Activated CD4-positive, CD25-positive, alpha-beta regulatory T cell (primary cell): ENCODE results near the gene TMEM144.

Source experiments
- DNase-seq, 4 experiments: peaks; one replicate each; lab custom pipeline; 2025; lab: John Stamatoyannopoulos, UW

The TMEM144 gene

GRCh38 chr4:158209825-158210807 lies at the start of gene TMEM144:
Gene TMEM144, plus strand, starts transcription at chr4:158210486. Its CDS starts 2,182 bp downstream, at chr4:158212668.
- no peak for DNase-seq

- no peak for DNase-seq
These were observed 48.5 kb upstream of the TMEM144 start for GRCh38 chr4:158161551-158162354.

DNA sequence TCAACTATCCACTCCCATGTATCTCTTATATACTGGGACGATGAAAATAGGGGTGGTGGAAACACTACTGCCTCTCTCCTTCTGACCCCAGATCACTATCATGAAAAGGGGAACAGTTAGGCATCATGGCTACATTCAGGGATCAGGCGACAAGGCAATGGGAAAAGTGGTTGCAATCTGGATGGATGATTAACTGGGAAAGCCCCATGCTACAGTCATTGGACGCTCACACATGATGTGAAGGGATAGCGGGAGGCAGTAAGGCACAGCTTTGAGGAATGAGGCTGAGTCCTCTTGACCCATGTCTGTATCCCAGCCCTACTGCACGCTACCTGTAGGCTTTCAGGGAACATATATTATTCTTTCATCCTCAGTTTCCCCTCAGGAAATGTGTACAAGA lies 47.7 kb upstream of the TMEM144 start:
- no peak for DNase-seq

GRCh38 chr4:158163941-158164767 lies 46.1 kb upstream of the TMEM144 start:
- DNase-seq: no peak

DNA sequence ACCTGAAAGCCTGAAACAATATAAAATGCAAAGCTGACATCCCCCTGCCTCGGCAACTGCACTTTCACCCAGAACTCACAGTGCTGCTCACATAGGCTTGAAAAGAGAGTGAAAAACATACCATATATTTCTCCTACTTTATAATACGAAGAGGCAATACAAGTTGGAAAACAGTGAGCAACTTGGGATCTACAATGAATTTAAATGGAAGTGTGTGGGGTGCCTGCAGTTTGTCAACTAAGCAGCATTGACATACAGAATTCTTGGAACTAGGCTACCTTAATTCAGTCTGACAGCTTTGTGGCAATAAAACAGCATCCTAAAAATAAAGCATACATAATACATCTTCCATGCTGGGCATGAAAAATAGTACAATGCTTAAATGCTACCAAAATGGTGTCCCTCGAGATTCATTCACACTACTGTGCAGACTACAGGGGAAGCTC lies 45.5 kb upstream of the TMEM144 start:
- no peak for DNase-seq

GRCh38 chr4:158166701-158167100 lies 43.6 kb upstream of the TMEM144 start:
- no peak for DNase-seq

DNA sequence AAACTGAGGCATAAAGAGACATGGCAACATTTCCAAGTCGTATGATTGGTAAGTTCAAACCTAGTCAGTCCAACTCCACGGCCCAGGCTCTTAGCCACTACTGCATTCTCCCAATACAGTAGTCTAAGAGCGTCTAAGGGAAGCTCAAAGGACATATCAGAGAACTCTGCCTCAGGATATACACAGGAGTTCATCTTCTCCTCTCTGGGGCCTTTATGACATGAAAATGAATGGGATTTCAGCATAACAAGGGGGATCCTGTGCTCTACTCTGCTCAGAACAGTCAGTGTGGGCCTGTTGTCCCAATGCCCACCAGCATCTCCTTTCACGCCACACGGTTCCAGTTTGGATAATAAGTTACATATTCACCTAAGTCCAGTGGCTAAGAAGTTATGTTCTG lies 41.7 kb upstream of the TMEM144 start:
- no peak for DNase-seq

- DNase-seq: no peak
These were observed 40.8 kb upstream of the TMEM144 start for GRCh38 chr4:158169506-158169905.

DNA sequence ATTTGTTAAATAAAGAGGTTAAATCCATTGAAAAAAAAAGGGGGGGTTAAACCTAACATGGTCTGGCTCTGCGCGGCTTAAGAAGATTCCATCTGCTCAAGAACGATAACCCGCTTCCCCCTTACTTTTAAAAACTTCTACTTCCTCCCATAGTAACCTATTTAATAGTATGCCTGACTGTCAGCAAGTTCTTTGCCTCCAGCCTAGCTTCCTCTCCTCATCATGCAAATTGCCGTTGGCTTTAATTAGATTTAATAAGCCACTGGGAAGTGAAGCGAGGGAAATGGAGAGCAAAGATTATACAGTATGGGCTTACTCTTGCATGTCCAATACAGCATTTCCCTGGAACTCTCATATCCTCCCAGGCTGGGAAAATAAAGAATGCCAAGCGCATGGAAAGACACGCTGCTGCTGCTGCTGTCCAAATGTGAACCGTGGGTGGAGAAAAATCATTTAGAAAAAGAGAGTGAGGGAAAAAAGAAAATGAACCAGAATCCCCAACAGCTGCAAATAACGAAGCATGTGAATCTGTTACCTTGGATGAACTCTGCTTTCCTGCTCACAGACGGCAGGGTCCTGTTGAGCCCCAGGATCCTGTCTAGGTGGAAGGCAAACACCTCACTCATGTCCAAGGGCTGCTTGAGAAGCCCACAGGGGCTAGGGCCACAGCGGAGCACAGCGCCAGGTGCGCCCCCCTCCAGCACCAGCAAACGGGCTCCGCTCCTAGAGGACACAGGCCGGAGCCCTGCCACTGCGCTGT lies 40.2 kb upstream of the TMEM144 start:
- DNase-seq: no peak

DNA sequence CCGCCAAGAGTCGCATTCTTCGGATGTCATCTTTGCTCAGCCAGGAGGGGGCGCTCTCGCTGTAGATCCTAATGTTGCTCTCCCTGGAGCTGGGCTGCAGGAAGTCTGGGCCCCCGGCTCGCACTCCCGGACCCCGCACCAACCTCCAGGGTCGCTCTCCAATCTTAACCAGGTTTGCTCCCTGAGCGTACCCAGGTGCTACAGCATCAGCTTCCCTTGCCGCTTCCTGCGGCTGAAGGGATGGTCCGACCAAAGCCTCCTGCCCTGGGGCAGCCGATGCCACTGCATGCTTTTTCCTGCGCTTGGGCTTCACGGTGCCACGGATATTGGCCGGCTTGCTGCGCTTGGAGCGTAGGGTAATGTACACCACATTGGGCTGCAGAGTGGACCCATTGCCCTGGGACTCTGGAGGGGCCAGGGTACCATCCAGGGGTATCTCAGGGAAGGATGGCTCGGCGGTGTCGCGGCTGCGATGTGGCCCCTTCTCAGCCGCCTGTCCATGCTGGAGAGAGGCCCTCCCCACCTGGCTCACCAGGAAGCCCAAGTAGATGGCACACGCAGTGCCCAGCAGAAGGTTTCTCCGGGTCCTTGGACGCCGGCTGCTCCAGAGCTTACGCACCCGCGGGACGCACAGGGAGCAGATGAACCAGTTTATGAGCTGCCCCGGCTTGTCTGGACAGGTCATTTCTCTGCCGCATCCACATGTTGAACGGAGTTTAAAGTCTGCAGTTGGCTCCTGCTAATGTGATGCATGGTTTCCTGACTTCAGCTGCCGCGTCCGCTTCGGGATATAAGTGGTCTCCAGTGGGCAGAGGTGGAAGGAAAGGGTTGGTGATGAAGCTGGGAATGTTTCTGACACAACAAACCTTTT lies 39.4 kb upstream of the TMEM144 start:
- DNase-seq: peak in 1 of 4 experiments; percentile 2

DNA sequence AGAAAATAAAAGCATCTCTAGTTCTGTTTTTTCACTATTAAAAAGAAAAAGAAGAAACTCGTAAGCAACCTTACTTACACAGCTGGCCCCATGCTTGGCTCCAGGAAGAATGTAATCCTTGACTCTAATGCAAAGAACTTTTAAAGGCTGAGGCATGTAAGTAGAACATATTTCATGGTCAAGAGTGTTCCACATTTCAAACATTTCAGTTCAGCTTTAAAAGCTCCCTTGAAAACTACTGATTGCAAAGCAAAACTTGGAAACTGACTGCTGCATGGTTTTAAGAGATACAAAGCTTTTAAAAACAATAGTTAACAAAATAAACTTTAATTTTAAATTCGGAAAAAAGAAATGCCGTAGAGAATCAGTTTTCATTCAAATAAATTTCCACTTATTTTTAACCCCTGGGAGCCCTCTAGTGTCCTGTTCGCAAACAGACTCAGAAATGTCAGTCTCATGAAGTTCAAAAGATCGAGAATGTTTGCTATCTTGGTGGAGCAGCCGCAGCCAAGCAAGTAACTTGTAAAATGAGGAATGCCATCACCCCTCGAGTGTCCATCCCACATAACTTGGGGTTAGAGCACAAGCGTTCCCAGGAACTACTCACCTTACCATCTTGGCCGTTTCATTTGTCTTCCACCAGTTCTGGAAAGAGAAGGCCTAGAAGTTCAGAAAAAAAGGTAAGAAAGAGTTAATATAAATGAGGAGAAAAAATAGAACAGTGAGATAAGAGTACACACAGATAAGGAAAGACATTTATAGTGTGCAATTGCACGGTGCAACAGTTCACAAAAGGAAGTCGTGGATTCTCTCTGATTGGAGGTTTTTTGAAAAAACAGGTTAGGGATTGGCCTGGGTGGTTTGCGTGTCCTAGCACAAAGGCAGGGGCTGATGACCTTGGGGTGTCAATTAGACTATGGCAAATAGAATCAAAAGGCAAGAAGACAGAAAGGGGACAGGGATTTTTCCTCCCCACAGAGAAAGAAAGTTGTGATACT lies 37.7 kb upstream of the TMEM144 start, which contains the start of gene GASK1B:
Gene GASK1B, minus strand, starts transcription at position 765 of the 998 bp plus-strand sequence. CDS start 1,650 bp downstream, outside the sequence.
- no peak for DNase-seq

- DNase-seq: no peak
These were observed 34.2 kb upstream of the TMEM144 start for GRCh38 chr4:158176108-158176507.

- no peak for DNase-seq
These were observed 33.5 kb upstream of the TMEM144 start for GRCh38 chr4:158176776-158177175.

- DNase-seq: no peak
These were observed 30.8 kb upstream of the TMEM144 start for GRCh38 chr4:158179465-158179864.

DNA sequence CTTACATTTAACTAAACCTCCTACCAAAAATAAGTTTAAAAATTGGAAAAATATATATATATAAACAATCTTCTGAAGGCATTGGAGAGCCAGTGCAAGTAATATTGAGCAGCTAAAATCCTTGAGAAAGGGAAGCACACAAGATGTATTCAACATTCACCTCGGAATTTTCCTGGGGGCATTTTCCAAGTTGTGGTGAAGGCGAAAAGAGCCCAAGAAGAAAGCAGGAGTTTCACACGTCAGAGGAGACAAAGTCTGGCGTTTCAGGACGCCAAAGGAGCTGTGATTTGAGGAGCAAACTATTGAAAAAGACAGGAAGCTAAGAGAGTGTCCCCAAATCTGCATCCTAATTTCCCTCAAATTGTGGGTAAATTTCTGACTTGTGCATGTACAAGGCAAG lies 28.4 kb upstream of the TMEM144 start:
- no peak for DNase-seq

- no peak for DNase-seq
These were observed 27.6 kb upstream of the TMEM144 start for GRCh38 chr4:158182736-158183135.

DNA sequence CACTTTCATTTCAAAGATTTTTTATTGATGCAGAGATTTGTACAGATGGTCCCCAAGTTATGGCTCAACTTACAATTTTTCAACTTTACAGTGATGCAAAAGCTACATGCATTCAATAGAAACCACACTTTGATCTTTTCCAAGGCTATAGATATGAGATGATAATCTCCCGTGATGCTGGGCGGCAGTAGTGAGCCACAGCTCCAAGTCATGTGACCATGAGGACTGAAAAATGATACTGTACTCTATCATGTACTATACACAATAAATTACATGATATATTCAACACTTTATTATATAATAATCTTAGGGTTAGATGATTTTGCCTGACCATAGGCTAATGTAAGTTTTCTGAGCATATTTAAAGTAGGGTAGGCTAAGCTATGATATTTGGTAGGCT lies 23.5 kb upstream of the TMEM144 start:
- DNase-seq: no peak

DNA sequence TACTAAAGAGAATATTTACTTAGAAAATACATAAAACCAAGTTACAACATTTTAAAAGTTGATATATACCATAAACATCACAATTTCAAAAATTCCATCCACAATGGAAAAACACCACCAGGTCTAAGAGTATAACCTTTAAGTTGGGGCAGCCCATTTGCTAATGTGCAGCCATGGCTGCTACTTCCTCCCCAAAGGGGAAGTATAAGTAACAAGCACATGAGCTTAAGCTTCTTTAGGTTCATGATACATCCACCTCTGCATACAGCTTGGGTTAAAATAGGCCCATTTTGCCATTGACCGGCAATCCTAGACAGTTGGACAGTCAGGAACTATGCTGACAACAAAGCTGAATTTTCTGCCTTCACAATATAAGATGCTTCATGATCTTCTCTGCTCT lies 20.9 kb upstream of the TMEM144 start:
- DNase-seq: no peak

DNA sequence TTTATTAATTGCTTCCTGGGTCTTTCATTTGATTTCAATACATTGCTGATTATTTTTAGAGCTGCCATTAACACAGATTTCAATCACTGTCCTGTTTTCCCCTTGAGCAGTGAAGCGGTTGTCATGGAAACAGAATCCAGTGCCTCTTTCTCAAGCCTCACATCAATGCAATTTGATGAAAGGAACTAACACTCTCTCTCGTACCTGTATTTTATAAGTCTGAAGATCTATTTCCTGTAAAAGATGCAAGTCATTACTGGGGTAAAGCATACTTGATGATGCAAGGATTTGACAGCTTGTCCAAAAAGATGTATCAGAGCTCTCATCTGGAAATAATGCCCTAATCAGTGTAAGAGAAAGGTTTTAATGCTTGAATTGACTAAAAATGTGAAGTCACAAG lies 19.6 kb upstream of the TMEM144 start:
- DNase-seq: no peak
